Hindlimb muscle (tissue), 1 donor: Measurements from ENCODE around the gene OR2B2. TPM values are rescaled to one million over a fixed set of nuclear protein-coding genes. Genes with fewer than 3 reads are reported as not detected.

Source experiments
- DNase-seq: peaks from one replicate; pipeline ENCODE4 v3.0.0-alpha.2; 2013
- polyA plus RNA-seq: library from polyadenylated mRNA; unstranded; fragments of 120-200 nt; gene quantifications from one replicate; pipeline ENCODE4 v1.2.1, GENCODE V29; 2013; ENCODE audit not compliant: insufficient read length

OR2B2 gene
- polyA plus RNA-seq, 1 donor: not detected

GRCh38 chr6:27893059-27893835 lies 18.9 kb downstream of the OR2B2 start:
- peak; percentile 92 for DNase-seq

DNA sequence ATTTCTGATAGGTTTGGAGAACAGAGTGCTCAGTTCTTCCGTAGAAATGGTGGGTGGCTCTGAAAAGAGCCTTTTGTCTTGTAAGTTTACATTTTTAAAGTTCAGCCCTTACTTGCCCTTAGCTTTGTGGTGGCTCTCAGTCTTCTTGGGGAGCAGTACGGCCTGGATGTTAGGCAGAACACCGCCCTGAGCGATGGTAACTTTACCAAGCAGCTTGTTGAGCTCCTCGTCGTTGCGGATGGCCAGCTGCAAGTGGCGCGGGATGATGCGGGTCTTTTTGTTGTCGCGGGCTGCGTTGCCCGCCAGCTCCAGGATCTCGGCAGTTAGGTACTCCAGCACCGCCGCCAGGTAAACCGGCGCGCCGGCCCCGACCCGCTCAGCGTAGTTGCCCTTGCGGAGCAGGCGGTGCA lies 19.5 kb downstream of the OR2B2 start:
- DNase-seq: no peak

DNA sequence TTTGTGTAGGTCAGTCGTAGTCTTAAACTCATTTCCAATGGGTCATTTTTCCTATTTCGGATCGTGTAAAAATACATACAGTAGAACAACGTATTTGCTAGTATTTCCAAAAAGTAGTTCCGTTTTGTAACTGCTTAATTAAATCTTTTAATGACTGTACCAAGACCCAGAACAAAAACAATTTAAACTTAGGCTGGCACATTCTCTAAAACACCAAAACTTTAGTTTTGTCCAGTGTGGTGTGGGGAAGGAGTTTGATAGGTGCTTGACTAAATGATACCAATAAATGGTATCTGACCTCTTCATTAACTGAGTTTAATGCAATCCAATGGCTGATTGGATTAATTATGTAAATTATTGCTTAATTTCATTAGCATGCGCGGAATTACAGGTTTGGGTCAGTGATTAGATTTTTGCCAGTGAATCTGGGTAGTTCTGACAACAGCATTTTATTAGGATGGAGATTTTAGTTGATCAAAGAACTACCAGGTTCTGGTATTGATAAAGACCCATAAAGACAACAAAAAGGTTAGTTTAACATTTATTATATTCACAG lies 20.8 kb downstream of the OR2B2 start:
- DNase-seq: no peak

DNA sequence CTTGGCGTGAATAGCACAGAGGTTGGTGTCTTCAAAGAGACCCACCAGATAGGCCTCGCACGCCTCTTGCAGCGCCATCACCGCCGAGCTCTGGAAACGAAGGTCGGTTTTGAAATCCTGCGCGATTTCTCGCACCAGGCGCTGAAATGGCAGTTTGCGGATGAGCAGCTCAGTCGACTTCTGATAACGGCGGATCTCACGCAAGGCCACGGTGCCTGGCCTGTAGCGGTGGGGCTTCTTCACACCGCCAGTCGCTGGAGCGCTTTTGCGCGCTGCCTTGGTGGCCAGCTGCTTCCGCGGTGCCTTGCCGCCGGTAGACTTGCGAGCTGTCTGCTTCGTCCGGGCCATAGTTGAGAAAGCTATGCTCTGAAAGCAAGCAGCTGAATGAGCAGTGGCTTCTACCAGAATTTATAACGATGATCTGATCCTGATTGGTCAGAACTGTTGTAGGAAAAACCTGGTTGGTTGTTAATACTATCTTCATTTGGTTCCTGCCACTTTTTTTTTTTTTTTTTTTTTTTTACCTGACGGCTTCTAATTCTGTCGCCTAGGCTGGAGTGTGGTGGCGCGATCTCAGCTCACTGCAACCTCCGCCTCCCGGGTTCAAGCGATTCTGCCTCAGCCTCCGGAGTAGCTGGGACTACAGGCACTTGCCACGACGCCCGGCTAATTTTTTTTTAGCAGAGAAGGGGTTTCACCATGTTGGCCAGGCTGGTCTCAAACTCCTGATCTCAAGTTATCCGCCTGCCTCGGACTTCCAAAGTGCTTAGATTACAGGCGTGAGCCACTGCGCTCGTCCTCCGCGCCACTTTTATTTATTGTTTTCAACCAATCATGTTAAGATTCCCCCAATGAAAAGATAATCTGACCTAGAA lies 21.5 kb downstream of the OR2B2 start:
- peak; percentile 91 for DNase-seq

- no peak for DNase-seq
These were observed 22.4 kb downstream of the OR2B2 start for GRCh38 chr6:27889628-27890444.

GRCh38 chr6:27889275-27889627 lies 22.9 kb downstream of the OR2B2 start:
- no peak for DNase-seq

- no peak for DNase-seq
These were observed 23.6 kb downstream of the OR2B2 start for GRCh38 chr6:27888566-27888965.

- DNase-seq: no peak
These were observed 26.1 kb downstream of the OR2B2 start for GRCh38 chr6:27886073-27886472.

DNA sequence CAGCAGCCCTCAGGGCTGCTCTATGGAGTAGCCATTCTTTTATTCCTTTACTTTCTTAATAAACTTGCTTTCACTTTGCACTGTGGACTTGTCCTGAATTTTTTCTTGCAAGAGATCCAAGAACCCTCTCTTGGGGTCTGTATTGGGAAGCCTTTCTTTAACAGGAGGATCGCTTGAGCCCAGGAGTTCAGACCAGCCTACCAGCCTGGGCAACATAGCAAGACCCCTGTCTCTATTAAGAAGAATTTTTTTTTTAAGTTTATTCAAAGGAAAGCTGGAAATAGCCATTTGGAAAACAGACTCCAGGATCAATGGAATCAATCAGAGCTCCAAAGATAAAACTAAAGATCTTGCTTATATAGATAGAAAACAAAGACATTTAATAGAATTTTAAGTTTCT lies 29.1 kb downstream of the OR2B2 start:
- DNase-seq: no peak

GRCh38 chr6:27882624-27883023 lies 29.6 kb downstream of the OR2B2 start:
- DNase-seq: no peak

DNA sequence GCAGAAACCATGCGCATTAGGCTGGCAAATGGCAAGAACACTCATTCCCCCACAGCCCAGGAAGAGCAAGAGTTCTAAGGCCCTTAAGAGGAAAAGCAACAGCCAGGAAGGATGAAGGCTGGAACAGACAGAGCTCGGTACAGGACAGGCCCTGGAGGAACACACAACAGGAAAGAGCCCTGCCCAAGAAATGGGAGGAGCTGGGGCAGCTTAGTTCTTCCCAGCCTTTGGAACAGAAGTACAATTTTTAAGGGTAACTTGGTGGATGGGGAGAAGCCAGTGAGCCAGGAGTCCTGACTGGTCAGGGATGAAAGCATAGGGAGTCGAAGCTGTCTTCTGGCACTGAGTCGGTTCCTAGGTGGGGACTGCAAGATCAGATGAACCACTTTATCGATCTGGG lies 32.4 kb downstream of the OR2B2 start:
- no peak for DNase-seq

- DNase-seq: no peak
These were observed 38.2 kb downstream of the OR2B2 start for GRCh38 chr6:27874016-27874415.

DNA sequence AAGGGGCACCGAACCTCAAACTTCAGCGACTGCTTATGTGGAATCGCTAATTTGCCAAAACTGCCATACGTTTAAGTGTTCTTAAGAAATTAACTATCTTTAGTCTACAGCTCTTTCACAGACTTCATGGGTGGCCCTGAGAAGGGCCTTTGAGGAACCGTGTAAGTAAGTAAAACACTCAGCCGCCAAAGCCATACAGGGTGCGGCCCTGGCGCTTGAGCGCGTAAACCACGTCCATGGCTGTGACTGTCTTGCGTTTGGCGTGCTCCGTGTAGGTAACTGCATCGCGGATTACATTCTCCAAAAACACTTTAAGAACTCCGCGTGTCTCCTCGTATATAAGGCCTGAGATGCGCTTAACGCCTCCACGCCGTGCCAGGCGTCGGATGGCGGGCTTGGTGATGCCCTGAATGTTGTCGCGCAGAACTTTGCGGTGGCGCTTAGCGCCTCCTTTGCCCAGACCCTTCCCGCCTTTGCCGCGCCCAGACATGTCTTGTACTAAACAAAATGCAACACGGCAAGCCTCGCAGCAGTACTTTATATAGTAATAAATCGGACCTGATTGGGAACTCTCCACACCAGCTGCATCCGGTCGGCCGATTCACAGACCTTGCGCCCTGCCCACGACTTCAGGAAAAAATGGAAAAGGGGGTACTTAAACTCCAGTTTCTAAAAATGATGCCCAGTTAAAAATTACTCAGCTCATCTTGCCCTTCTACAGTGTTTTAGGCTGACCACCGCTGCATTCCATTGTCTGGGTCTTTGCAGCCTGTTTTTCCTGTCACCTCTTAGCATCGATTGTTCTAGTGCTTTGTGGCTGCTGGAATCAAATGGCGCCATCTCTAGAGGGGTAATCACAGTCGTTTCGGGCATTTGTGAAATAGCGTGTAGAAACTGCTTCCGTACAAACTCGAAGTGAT lies 38.9 kb downstream of the OR2B2 start:
- DNase-seq: peak; percentile 89

GRCh38 chr6:27872642-27873020 lies 39.6 kb downstream of the OR2B2 start:
- no peak for DNase-seq

GRCh38 chr6:27871924-27872638 lies 40.1 kb downstream of the OR2B2 start:
- peak; percentile 96 for DNase-seq

DNA sequence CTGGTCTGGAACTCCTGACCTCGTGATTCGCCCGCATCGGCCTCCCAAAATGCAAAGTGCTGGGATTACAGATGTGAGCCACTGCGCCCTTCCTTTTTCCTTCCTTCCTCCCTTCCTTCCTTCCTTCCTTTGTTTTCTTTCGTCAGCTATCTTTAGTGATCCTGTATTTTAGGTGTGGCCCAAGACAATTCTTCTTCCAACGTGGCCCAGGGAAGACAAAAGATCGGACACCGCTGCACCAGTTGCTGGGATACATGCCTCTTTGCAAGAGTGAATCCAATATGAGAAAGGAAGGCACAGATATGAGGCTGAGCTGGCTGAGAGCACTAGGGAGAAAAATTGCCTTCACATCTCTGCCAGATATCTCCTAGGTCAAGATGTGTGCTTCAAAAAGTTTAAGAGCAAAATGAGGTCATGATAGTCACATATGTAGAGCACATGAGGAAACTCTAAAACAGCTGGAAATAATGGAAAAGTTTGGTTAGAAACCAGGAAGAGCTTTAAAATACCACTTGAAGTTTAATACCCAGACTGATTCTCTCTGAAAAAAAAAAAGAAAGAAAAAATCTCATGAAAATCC lies 41.8 kb downstream of the OR2B2 start:
- no peak for DNase-seq

DNA sequence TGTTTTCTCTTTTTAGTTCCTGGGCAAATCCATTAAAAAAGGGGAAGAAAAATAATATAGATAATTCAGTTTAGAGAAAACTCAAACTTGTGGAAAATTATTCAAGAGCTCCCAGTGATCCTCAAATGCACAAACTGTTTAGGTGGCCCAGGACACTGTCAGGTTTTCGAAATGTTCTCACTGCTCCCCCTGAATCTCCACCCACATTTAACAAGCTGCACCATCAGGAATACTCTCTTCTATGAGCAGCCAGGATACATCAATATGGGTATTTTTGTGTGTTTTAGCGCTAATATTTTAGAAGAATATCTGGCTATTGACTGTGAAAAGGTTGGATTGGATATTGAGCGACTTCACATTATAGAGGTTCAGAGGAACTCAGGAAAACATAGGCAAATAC lies 43.9 kb downstream of the OR2B2 start:
- DNase-seq: no peak

GRCh38 chr6:27867945-27868300 lies 44.3 kb downstream of the OR2B2 start:
- peak; percentile 31 for DNase-seq

DNA sequence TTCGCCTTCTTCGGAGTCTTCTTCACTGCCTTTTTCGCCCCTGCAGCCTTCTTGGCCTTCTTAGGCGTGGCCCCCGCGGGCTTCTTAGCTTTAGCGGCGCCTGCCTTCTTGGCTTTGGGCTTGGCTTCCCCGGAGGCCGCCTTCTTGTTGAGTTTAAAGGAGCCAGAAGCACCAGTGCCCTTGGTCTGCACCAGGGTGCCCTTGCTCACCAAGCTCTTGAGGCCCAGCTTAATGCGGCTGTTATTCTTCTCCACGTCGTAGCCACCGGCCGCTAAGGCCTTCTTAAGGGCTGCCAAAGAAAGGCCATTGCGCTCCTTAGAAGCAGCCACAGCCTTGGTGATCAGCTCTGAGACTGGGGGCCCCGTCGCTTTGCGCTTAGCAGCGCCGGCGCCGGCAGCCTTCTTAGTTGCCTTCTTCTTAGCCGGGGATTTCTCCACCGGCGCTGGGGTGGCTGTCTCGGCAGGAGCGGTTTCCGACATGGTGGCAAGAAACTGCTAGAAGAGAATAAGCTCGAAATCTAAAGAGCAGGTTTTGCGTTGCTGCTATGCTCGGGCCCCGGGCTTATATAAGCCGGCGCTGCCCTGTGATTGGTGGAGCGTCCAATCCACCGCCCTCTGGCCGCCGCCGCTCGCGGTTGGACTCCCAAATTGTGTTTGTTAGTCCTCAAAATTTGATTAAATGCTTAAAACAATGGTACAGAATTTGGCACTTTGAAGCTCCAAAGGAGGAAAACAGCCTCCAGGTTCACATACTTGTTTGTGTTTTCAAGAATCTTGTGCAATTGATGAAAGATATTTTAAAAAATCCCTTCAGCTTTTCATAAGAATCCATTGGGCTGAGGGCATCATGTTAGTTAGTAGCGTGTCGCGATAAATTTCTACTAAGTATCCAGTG lies 44.9 kb downstream of the OR2B2 start:
- peak; percentile 87 for DNase-seq
